Activated naive CD4-positive, alpha-beta T cell treated with anti-CD3 and anti-CD28 coated beads, Interleukin-2, amount 10 ng/mL, durations not matched to agents 7 days and 5 days (primary cell): ENCODE results near the gene FLOT1.
"Not testable (repeated sequence)": the region's sequence is repeated elsewhere in the genome, so short reads cannot be mapped to it uniquely, and the experiment has no call there.

Experiments
- CTCF ChIA-PET: fragments of 350-600 bp; sonication (Branson Sonifier 250); formaldehyde crosslinking; loops from one replicate; lab custom pipeline; 2021; ENCODE audit warnings: antibody characterized with exemption; lab: Charles Lee
- DNase-seq: peaks from one replicate; pipeline ENCODE4 v3.0.0-alpha.2; 2020
- H3K27ac Mint-ChIP-seq: one replicate; pipeline ENCODE4 v1.8.0; 2021; ENCODE audit warnings: mild to moderate bottlenecking, moderate library complexity, mixed read lengths
- H3K27me3 Mint-ChIP-seq: one replicate; pipeline ENCODE4 v1.8.0; 2021; ENCODE audit warnings: mild to moderate bottlenecking, mixed read lengths
- H3K36me3 Mint-ChIP-seq: one replicate; pipeline ENCODE4 v1.8.0; 2021; ENCODE audit warnings: mixed read lengths
- H3K4me1 Mint-ChIP-seq: one replicate; pipeline ENCODE4 v1.8.0; 2021; ENCODE audit warnings: mixed read lengths
- H3K4me3 Mint-ChIP-seq: one replicate; pipeline ENCODE4 v1.8.0; 2021; ENCODE audit warnings: mild to moderate bottlenecking, moderate library complexity, mixed read lengths
- H3K9me3 Mint-ChIP-seq: one replicate; pipeline ENCODE4 v1.8.0; 2021; ENCODE audit warnings: mixed read lengths

The FLOT1 gene

GRCh38 chr6:30761791-30762429 lies 19.4 kb upstream of the FLOT1 start:
- no peak for DNase-seq
- no peaks in the 10 kb centered on the region for H3K36me3 Mint-ChIP-seq
- H3K9me3 Mint-ChIP-seq = no peaks in the 10 kb centered on the region
- peaks cover 32% of the 10 kb centered on the region for H3K4me1 Mint-ChIP-seq
- H3K27me3 Mint-ChIP-seq = peaks cover 16% of the 10 kb centered on the region
- H3K4me3 Mint-ChIP-seq = no peak overlapping the region
- H3K27ac Mint-ChIP-seq = no peak overlapping the region
- CTCF ChIA-PET = no interaction called here

- no peaks in the 10 kb centered on the region for H3K9me3 Mint-ChIP-seq
Observed at GRCh38 chr6:30760549-30760948, 18.1 kb upstream of the FLOT1 start.

DNA sequence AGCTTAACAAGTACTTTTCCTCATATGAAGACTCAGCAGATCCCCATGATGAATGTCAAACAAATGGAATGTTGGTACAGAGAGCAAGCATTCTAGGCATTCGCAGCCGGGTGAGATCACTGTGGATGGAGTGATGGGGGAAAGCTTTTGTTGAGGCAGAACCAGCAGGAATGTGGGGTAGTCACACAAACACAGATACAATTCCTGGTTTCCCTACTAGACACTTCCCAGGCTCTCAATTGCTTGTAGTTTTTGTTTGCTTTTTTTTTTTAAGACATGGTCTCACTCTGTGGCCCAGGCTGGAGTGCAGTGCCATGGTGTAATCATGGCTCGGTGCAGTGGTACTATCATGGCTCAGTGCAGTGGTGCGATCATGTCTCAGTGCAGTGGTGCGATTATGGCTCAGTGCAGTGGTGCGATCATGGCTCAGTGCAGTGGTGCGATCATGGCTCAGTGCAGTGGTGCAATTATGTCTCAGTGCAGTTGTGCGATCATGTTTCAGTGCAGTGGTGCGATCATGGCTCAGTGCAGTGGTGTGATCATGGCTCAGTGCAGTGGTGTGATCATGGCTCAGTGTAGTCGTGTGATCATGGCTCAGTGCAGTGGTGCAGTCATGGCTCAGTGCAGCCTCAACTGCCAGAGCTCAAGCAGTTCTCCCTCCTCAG lies 17.2 kb upstream of the FLOT1 start:
- H3K9me3 Mint-ChIP-seq = no peaks in the 10 kb centered on the region
- CTCF ChIA-PET = interaction anchor here (1.3 kb wide), 1 partner anchor 29 kb away, joined by 3 read pairs; no protein-coding TSS in a partner anchor
- no peak overlapping the region for H3K27ac Mint-ChIP-seq
- H3K4me3 Mint-ChIP-seq = no peak overlapping the region
- no peak for DNase-seq
- H3K36me3 Mint-ChIP-seq = no peaks in the 10 kb centered on the region
- peaks cover 22% of the 10 kb centered on the region for H3K4me1 Mint-ChIP-seq
- H3K27me3 Mint-ChIP-seq = peaks cover 22% of the 10 kb centered on the region

More at GRCh38 chr6:30760549-30760948, 18.1 kb upstream of the FLOT1 start:
- peaks cover 18% of the 10 kb centered on the region for H3K27me3 Mint-ChIP-seq
- DNase-seq = no peak
- peaks cover 25% of the 10 kb centered on the region for H3K4me1 Mint-ChIP-seq
- no peak overlapping the region for H3K4me3 Mint-ChIP-seq
- no peaks in the 10 kb centered on the region for H3K36me3 Mint-ChIP-seq
- H3K27ac Mint-ChIP-seq = no peak overlapping the region
- CTCF ChIA-PET = no interaction called here

GRCh38 chr6:30757261-30757904 lies 14.9 kb upstream of the FLOT1 start:
- Mint-ChIP-seq H3K27ac (no peak overlapping the region), H3K4me1 (peaks cover 5% of the 10 kb centered on the region), H3K9me3 (no peaks in the 10 kb centered on the region), H3K36me3 (peaks cover 2% of the 10 kb centered on the region), H3K27me3 (peaks cover 25% of the 10 kb centered on the region), H3K4me3 (no peak overlapping the region)
- CTCF ChIA-PET = no interaction called here
- DNase-seq = no peak

DNA sequence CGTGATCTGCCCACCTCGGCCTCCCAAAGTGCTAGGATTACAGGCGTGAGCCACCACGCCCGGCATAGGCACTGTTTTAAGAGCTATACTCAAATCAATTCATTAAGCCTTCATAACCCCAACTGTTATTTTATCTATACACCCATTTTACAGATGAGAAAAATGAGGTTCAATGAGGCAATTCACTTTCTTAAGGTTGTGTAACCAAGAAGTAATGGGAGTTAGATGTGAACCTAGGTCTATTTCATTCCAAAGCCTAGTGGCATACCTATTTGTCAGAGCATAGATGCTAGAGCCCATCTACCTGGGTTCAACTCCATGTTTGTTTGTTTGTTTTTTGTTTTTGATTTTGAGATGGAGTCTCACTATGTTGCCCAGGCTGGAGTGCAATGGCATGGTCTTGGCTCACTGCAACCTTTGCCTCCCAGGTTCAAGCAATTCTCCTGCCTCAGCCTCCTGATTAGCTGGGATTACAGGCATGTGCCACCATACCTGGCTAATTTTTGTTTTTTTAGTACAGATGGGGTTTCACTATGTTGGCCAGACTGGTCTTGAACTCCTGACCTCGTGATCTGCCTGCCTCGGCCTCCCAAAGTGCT lies 14.0 kb upstream of the FLOT1 start:
- H3K27ac Mint-ChIP-seq, DNase-seq, H3K4me3 Mint-ChIP-seq, H3K9me3 Mint-ChIP-seq, H3K36me3 Mint-ChIP-seq, H3K4me1 Mint-ChIP-seq, CTCF ChIA-PET: not testable (repeated sequence)
- H3K27me3 Mint-ChIP-seq = peaks cover 27% of the 10 kb centered on the region

DNA sequence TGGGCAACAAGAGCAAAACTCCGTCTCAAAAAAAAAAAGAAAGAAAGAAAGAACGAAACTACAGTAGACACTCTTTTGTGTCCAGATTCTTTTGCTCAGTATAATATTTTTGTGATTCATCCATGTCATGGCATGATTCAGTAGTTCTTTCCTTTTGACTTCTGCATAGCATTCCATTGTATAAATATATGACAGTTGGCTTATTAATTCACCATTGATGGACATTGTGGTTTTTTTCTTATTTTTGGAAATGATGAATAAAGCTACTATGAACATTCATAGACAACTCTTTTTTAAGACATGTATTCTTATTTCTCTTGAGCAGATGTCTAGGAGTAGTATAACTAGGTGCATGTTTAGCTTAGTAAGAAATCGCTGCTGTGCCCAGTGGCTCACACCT lies 12.1 kb upstream of the FLOT1 start:
- H3K27ac Mint-ChIP-seq = no peak overlapping the region
- peaks cover 5% of the 10 kb centered on the region for H3K4me1 Mint-ChIP-seq
- H3K36me3 Mint-ChIP-seq = peaks cover 2% of the 10 kb centered on the region
- no peak overlapping the region for H3K4me3 Mint-ChIP-seq
- CTCF ChIA-PET = no interaction called here
- H3K9me3 Mint-ChIP-seq = no peaks in the 10 kb centered on the region
- peaks cover 19% of the 10 kb centered on the region for H3K27me3 Mint-ChIP-seq
- DNase-seq = no peak

DNA sequence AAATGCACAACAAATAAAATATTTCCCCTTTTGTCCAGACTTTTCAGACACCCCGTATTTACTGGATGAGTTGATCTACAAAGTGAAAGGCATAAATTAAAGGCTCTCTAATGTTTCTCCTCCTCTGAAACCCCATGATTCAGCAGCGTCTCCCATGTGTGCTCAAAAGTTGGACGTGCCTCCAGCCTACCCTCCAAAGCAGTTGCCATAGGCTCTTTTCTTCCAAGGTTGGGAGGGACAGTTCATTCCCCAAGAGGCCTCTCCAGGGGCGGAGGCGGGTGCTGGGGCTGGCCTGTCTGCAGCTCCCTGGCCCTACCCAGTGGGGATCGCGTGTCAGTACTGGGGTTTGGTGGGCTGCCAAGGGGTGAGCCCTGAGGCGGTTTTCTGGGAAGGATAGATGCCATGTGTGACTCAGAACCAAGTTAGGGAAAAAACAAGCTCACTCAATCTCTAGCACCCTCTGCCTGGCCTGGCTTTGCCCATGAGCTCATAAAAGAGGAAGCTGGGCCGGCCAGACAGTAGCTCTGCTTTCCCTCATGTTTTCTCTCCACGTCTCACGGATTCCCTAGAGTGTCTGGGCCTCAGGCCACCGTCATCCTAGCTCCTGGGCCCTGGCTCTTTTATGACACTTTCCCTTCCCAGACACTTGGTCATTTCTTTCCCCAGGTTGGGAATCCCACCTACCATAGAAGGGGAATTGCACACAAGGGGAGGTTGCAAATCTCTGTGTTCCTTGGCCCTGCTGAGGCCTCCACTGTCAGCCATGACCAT lies 9.9 kb upstream of the FLOT1 start:
- Mint-ChIP-seq H3K4me1 (peaks cover 17% of the 10 kb centered on the region), H3K4me3 (no peak overlapping the region), H3K27me3 (peaks cover 19% of the 10 kb centered on the region), H3K36me3 (peaks cover 2% of the 10 kb centered on the region), H3K27ac (no peak overlapping the region), H3K9me3 (no peaks in the 10 kb centered on the region)
- CTCF ChIA-PET = interaction anchor here (0.7 kb wide), 1 partner anchor 395 kb away, joined by 3 read pairs; no protein-coding TSS in a partner anchor
- DNase-seq = no peak

DNA sequence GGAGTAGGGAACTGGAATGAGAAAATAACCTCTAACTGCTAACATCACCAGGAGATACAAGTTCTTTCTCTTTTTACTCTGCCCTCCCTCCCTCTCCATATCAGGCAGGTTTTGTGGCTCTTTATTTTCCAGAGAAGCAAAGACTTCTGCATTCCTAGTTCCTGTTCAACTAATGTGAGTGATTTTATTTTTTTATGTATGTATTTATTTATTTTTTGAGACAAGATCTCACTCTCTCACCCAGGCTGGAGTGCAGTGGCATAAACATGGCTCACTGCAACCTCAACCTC lies 7.8 kb upstream of the FLOT1 start:
- DNase-seq = no peak
- peaks cover 23% of the 10 kb centered on the region for H3K4me1 Mint-ChIP-seq
- no peak overlapping the region for H3K27ac Mint-ChIP-seq
- H3K27me3 Mint-ChIP-seq = peaks cover 17% of the 10 kb centered on the region
- H3K36me3 Mint-ChIP-seq = peaks cover 2% of the 10 kb centered on the region
- CTCF ChIA-PET = no interaction called here
- no peak overlapping the region for H3K4me3 Mint-ChIP-seq
- no peaks in the 10 kb centered on the region for H3K9me3 Mint-ChIP-seq

DNA sequence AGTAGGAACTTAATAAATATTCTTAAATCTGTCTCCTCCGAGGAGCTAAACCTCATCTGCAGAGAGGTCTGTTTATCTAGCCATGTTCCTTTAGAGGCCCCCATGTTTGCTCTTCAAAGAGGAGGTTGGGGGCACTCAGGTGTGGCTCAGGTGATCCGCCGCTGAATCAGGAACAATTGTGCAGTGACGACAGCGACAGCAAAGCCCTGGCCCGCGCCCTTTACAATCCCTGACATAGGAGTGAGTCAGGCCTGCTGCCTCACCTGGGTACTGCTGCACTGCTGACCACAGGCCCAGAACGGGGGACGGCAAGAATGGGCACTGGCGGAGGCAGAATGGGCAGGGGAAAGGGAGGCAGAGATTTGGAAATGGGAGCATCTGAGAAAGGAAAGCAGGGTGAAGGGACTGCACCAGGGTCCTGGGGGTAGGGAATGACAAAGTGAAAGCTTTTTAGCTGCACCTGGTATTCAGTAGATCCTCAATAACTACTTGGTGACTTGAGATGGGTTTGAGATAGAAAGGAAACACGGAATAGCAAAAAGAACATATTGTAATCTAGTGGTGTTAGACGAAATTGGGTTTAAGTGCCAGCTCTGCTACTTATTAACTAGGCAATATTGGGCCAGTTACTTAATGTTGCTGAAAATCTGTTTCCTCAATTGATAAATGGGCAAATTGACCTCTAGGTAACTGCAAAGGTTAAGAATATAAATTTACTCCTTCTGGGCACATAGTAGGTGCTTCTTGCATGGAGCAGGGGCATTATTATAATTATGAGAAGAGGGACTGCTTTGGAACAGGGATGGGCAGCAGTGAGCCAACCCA lies 7.3 kb upstream of the FLOT1 start:
- H3K27ac Mint-ChIP-seq = no peak overlapping the region

DNA sequence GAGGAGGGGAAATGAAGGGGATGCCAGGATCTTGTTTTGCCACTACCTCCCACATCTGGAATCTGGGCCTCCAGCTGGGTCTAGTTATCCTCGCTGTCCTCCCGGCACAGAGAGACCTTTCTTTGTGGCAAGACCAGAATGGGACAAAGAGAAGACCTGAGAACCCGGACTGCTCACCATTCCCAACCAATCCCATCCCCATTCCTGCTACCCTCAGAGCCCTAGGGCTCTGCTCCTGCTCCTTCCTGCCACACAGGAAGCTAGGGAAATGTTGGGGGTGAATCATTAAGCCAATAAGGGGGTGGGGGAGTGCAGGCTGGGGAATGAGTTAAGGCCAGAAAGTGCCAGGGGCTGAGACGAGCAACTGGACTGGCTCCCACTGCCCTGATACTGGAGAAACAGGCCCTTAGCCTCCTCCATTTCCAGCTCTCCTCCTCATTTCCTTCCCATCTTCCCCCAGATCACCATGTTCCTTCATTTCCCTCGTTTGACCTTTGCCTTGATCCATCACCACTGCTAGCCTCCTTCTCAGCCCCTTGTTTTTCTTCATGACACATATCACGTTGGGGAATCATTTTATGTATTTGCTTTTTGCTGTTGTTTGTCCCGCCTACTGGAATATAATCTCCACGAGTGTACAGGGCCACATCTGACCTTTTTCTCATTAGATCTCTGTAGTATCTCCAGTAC lies 6.5 kb upstream of the FLOT1 start:
- Mint-ChIP-seq H3K27ac (no peak overlapping the region), H3K4me1 (peaks cover 33% of the 10 kb centered on the region)
- CTCF ChIA-PET = interaction anchor here (0.6 kb wide), 1 partner anchor 900 kb away, joined by 3 read pairs; no protein-coding TSS in a partner anchor

More for the DNA sequence above, 7.3 kb upstream of the FLOT1 start:
- no peak for DNase-seq
- Mint-ChIP-seq H3K27me3 (peaks cover 14% of the 10 kb centered on the region), H3K9me3 (no peaks in the 10 kb centered on the region), H3K4me3 (no peak overlapping the region), H3K4me1 (peaks cover 28% of the 10 kb centered on the region), H3K36me3 (peaks cover 2% of the 10 kb centered on the region)
- CTCF ChIA-PET = no interaction called here

DNA sequence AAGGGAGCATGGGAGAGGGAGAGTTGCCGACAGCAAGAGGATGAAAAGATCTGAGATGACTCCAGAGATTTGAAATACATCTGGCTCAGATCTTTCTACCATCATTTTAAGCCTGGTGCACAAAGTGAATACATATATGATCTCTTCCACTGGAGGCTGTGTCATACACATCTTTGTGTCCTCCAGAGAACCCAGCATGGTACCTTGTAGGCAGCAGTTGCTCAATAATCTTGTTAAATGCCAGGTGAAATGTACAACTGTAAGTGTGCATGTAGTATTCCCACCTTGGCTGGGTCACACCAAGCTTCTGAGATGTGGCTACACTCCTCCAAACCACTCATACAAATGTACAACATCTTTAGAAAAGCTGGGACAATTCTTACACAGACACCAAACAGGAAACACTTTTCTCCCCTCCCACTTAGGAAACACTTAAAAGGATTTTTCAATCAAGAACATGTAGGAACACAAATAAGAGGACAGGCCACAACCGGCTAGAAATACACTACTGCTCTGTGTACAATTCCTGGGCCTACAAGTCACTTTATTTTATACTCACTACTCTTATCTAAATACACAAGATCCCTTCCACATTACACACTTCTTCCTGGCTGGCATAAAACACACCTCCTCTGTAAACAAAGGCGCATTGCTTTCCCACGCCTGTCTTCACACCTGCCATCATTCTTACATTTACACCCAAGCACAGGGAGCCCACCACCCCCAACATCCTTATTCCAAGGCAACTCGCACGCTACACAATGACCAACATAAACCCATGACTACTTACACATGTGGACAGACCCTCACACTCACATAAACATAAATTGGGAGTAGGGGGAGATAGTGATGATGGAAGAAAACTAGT lies 5.6 kb upstream of the FLOT1 start:
- peaks cover 40% of the 10 kb centered on the region for H3K4me1 Mint-ChIP-seq
- no peaks in the 10 kb centered on the region for H3K9me3 Mint-ChIP-seq
- no peak overlapping the region for H3K4me3 Mint-ChIP-seq
- peaks cover 3% of the 10 kb centered on the region for H3K36me3 Mint-ChIP-seq
- H3K27me3 Mint-ChIP-seq = peaks cover 14% of the 10 kb centered on the region
- DNase-seq = no peak
- CTCF ChIA-PET = interaction anchor here (0.6 kb wide), 1 partner anchor 900 kb away, joined by 3 read pairs; no protein-coding TSS in a partner anchor
- peak overlapping the region; percentile 26 for H3K27ac Mint-ChIP-seq

More for the DNA sequence above, 6.5 kb upstream of the FLOT1 start:
- Mint-ChIP-seq H3K27me3 (peaks cover 14% of the 10 kb centered on the region), H3K36me3 (peaks cover 2% of the 10 kb centered on the region), H3K9me3 (no peaks in the 10 kb centered on the region), H3K4me3 (no peak overlapping the region)
- DNase-seq = no peak

GRCh38 chr6:30747300-30747687 lies 4.8 kb upstream of the FLOT1 start:
- peaks cover 10% of the 10 kb centered on the region for H3K27me3 Mint-ChIP-seq
- no peak overlapping the region for H3K4me3 Mint-ChIP-seq
- H3K36me3 Mint-ChIP-seq = peaks cover 3% of the 10 kb centered on the region
- DNase-seq = no peak
- CTCF ChIA-PET = interaction anchor here (0.6 to 2.4 kb wide), 5 partner anchors 17 to 332 kb away, joined by 3 to 9 read pairs (median 3); no protein-coding TSS in a partner anchor
- peaks cover 41% of the 10 kb centered on the region for H3K4me1 Mint-ChIP-seq
- no peaks in the 10 kb centered on the region for H3K9me3 Mint-ChIP-seq
- H3K27ac Mint-ChIP-seq = no peak overlapping the region
